GM21619 (cell line): Measurements from ENCODE around the gene TLCD3B.
"Not testable (repeated sequence)": the region's sequence is repeated elsewhere in the genome, so short reads cannot be mapped to it uniquely, and the experiment has no call there.

Experiments
- ATAC-seq: cut with Tn5 transposase; IDR thresholded peaks from one replicate; pipeline ENCODE4 v1.9.1; 2021; ENCODE audit not compliant: unreplicated experiment

TLCD3B gene

GRCh38 chr16:30060836-30061554 is 29.9 kb upstream of the TLCD3B start:
- no peak for ATAC-seq

GRCh38 chr16:30060346-30060745 is 29.3 kb upstream of the TLCD3B start:
- ATAC-seq, result no peak

- no peak for ATAC-seq
Measured at GRCh38 chr16:30054959-30055553, 24.0 kb upstream of the TLCD3B start.

GRCh38 chr16:30054451-30054850 is 23.4 kb upstream of the TLCD3B start:
- ATAC-seq, result no peak

GRCh38 chr16:30053376-30054015 is 22.4 kb upstream of the TLCD3B start:
- peak; percentile 10 for ATAC-seq

- ATAC-seq, result peak; percentile 65
Measured at GRCh38 chr16:30052671-30053372, 21.8 kb upstream of the TLCD3B start.

GRCh38 chr16:30051518-30051917 is 20.4 kb upstream of the TLCD3B start:
- no peak for ATAC-seq

GRCh38 chr16:30049871-30050270 is 18.8 kb upstream of the TLCD3B start:
- ATAC-seq, result no peak

GRCh38 chr16:30046588-30046987 is 15.5 kb upstream of the TLCD3B start:
- no peak for ATAC-seq

GRCh38 chr16:30046178-30046577 is 15.1 kb upstream of the TLCD3B start:
- no peak for ATAC-seq

- ATAC-seq, result no peak
Measured at GRCh38 chr16:30041841-30042240, 10.8 kb upstream of the TLCD3B start.

- ATAC-seq, result not testable (repeated sequence)
Measured at GRCh38 chr16:30040690-30041089, 9.6 kb upstream of the TLCD3B start.

- ATAC-seq, result no peak
Measured at GRCh38 chr16:30040221-30040620, 9.2 kb upstream of the TLCD3B start.

- ATAC-seq, result no peak
Measured at GRCh38 chr16:30033270-30033669, 2.2 kb upstream of the TLCD3B start.

GRCh38 chr16:30032083-30032819 is 1.2 kb upstream of the TLCD3B start:
- ATAC-seq, result no peak

- no peak for ATAC-seq
Measured at GRCh38 chr16:30031477-30031918, 427 bp upstream of the TLCD3B start.

GRCh38 chr16:30030011-30030685 is 923 bp downstream of the TLCD3B start:
- ATAC-seq, result no peak

GRCh38 chr16:30028438-30029076 is 2.5 kb downstream of the TLCD3B start:
- no peak for ATAC-seq

- no peak for ATAC-seq
Measured at GRCh38 chr16:30027588-30028437, 3.3 kb downstream of the TLCD3B start.
